ENCODE measurements around the gene TMEM45B.
"Not testable (repeated sequence)": the region's sequence is repeated elsewhere in the genome, so short reads cannot be mapped to it uniquely, and the experiment has no call there.

Gene TMEM45B

GRCh38 chr11:129852125-129852740 lies 36.6 kb downstream of the TMEM45B start:
- DNase-seq (ENCODE audit: low spot score), result no peak

DNA sequence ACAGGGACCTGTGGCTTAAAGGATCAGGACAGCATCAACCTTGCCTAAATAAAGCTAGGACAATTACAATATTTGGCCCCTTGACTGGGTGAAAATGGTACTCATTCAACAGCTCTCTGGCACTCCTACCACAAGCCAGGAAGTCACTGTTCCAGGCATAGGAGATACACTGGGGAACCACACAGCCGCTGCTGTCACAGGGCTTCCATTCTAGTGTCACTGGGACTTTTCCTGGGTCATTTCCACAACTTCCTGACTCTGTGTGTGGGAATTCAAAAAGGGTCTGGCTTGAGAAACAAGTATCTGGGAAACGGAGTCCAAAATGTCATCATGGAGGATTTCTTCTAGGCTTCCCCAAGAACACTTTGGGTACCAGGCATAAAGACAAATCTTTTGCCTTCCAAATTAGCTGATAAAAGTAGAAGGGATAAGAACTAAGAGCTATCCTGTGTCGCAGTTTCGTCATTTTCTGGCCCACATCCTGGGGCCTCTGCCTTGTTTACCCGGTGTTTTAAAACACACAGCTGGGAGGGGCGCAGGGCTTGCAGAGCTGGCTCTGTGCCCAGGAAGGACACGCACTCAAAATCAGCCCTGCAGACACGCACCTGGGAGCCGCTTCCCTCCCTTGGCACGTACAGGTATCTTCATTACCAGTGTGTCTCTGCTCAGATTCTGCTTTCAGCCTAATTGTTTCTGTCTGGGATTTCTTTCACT lies 38.0 kb downstream of the TMEM45B start:
- no peak for DNase-seq (ENCODE audit: low spot score)

DNA sequence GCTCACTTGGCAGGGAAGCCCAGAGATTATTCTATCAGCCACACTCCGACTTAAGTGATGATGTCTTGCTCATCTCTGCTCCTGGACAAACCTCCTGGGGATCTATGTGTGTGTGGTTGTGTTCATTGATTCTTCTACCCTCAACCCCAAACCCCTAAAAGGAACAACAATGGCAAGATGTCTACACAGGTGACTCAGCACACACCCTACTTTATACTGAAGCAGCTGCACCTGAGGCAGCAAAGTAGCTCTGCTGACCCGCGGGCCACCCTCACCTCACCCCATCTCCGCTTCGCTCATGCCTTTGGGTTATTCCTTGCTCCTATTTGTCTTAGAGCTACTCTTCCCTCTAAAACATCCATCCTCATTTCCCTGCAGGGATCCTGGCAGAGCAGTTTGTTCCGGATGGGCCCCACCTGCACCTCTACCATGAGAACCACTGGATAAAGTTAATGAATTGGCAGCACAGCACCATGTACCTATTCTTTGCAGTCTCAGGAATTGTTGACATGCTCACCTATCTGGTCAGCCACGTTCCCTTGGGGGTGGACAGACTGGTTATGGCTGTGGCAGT lies 38.7 kb downstream of the TMEM45B start:
- DNase-seq (ENCODE audit: low spot score), result no peak

DNA sequence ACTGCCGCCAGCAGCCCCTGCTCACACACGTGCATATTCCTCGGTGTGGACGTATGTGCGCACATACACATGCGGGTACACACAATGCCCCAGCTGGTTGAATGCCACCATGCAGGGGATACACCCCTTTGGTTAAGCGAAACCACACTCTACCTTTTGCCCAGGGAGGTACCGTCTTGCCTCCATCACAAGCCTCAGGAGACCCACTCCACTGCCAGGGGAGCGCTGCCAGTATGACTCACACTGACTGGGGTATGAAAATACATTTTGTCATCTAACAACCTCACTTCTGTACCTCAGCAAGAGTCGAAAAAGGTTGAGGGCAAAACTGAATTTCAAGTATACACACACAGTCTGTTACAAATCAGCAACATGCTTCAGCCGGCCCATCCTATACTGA lies 39.4 kb downstream of the TMEM45B start:
- DNase-seq (ENCODE audit: low spot score), result no peak

DNA sequence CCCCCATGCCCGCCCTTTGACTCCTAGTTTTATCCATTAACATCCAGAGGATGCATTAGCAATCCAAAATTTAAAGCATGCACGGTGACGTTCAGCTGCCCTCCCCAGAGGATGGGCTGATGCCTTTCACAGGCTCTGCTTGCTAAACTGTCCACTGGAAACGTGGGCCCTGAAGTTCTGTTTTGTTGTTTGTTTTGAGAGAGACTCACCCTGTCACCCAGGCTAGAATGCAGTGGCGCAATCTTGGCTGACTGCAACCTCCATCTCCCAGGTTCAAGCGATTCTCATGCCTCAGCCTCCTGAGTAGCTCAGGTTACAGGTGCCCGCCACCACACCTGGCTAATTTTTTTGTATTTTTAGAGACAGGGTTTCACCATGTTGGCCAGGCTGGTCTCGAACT lies 40.4 kb downstream of the TMEM45B start:
- no peak for DNase-seq (ENCODE audit: low spot score)

DNA sequence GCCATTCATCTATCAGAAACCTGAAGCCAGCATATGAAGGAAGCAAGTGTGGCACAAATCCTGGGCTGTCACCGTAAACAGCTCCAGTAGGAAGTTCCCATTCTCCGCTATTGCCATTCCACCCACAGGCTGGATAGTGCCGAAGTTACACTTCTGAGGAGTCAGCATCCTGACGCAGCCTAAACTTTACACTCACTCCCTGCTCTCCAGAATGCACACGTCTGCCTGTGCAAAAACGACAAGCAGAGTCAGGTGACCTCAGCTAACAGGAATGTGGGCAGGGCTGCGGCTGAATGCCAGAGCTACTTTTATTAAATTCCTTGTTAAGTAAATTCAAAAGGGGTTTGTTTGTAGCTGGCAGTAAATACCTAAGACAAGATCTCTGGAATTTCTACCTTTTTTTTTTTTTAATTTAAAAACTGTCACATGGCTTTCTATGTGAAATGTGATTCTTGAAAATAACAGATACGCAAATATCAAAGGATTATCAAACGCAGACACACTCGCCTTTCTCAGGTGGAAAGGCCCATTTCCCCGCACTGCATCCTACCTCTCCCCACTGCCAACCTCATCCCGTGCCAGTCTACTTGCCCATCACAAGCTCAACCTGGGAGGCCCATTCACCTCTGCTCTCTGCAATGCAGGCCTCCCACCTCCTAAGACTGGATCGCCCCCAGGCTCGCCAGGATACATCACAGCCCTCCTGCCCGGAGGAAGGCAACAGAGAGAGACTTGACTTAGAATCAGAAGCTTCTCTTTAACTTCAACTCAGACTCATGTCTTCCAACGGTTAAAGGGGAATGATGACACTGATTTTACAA lies 46.3 kb downstream of the TMEM45B start:
- peak; percentile 94 for DNase-seq (ENCODE audit: low spot score)

DNA sequence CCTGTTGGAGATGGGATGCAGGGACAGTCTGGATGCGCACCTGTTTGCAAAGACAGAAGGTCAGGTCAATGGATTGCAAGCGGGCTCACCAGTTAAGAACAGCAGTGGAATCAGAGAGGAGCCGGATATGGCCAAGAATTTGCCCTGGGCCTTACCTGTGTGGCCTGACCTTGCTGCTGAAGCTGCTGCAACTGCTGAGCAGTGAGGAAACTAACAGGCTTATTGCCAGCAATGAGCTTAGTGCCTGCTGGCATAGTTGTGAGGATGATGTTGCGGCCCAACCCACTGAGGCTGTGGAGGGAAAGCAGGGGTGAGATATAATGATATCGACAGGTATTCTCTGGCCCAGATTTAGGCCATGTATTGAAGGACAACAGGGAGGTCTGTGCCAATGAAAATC lies 49.2 kb downstream of the TMEM45B start:
- DNase-seq (ENCODE audit: low spot score), result no peak

DNA sequence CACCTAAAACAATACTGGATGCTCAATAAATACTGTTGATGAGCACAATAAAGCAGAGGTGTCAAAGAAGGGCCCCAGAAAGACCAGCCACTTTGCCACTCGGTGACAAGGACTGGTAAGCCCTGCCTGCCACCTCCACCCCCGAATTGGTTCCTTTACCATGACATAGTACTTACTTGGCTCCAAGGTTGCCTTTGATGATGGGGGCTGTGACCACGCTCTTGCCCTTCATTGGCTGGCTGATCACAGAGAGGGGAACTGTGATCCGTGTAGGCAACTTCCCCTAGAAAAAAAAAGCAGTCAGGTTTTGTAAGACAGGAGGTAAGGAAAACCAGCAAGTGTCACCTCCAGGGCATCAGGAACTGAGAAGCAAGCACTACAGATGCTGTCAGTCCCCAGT lies 50.1 kb downstream of the TMEM45B start:
- DNase-seq (ENCODE audit: low spot score), result no peak

- no peak for DNase-seq (ENCODE audit: low spot score)
Observed at GRCh38 chr11:129866311-129866710, 50.7 kb downstream of the TMEM45B start.

GRCh38 chr11:129868626-129869025 lies 53.0 kb downstream of the TMEM45B start:
- not testable (repeated sequence) for DNase-seq (ENCODE audit: low spot score)

- DNase-seq (ENCODE audit: low spot score), result no peak
Observed at GRCh38 chr11:129871914-129872313, 56.3 kb downstream of the TMEM45B start.

DNA sequence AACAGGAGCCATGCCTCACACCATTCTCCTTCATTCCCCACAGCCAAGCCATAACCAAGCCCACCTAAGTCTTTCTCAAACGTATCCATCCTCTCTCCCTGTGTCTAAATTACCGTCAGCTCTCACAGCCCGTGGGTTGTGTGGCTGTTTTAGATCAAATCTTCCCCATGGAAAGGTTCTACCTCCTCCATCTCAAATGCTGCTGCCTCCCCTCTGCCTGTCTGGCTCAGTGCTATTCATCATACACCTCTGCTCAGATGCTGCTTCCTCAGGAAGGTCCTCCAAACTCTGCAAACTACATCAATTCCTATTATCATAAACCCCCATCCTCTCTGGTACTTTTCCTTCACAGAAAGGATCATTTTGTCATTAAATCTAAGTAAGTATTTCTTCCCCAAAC lies 64.7 kb downstream of the TMEM45B start:
- DNase-seq (ENCODE audit: low spot score), result no peak

- peak; percentile 66 for DNase-seq (ENCODE audit: low spot score)
Observed at GRCh38 chr11:129881570-129882170, 66.0 kb downstream of the TMEM45B start.

DNA sequence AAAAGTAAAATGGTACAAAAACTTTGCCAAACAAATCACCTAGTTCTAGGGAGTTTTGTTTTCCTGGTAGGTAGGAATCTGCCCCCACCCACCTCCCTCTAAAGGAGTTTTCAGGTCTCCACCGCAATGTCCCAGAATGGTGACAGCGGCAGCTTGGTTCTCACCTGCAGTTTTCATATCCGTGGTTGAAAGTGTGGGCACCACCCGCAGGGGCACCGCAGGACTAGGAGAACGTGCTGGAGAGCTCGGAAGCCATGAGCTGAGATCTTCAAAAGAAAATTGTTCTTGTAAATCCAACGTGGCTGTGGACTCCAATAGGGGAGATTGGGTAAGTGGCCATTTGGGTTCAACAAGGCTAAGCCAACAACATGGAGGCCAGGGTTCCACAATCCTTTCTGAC lies 68.9 kb downstream of the TMEM45B start:
- no peak for DNase-seq (ENCODE audit: low spot score)

GRCh38 chr11:129885381-129885780 lies 69.7 kb downstream of the TMEM45B start:
- DNase-seq (ENCODE audit: low spot score), result no peak

- no peak for DNase-seq (ENCODE audit: low spot score)
Observed at GRCh38 chr11:129888451-129888850, 72.8 kb downstream of the TMEM45B start.

DNA sequence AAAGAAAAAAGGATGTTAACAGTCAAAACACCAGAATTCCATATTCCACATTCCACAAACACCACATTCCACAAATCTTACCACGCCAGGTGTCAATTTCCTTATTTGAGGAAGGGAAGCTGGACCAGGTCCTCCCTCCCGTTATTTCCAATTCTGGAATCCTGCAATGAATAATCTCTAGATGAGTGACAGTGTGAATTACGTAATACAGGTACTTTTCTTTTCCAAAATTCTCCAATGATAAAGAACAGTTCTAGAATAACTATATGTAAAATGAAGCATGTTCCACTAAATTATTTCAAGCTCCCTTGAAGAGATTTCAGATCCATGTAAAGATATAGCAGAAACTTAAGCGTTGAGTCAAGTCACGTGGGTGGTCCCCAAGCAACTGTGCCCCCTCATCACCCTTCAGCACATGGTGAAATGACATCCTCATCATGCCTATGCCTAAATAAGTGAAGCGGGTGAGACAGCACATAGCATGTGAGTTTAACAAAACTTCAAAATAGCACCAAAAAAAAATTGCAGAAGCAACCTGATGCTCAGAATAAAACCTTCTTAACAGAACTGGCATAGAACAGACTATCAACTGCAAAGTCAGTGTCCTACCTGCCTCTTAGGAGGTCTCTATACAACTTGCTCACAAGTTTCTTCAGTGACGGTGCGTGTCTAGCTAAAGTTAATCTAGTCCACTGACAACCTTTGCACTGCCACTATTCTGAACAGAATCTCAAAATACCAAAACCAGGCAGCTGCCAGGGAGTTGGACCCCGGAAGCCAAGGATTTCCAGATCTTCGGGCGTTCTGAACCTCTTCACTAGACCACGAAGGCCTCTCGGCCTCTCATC lies 78.9 kb downstream of the TMEM45B start:
- DNase-seq (ENCODE audit: low spot score), result peak; percentile 17

DNA sequence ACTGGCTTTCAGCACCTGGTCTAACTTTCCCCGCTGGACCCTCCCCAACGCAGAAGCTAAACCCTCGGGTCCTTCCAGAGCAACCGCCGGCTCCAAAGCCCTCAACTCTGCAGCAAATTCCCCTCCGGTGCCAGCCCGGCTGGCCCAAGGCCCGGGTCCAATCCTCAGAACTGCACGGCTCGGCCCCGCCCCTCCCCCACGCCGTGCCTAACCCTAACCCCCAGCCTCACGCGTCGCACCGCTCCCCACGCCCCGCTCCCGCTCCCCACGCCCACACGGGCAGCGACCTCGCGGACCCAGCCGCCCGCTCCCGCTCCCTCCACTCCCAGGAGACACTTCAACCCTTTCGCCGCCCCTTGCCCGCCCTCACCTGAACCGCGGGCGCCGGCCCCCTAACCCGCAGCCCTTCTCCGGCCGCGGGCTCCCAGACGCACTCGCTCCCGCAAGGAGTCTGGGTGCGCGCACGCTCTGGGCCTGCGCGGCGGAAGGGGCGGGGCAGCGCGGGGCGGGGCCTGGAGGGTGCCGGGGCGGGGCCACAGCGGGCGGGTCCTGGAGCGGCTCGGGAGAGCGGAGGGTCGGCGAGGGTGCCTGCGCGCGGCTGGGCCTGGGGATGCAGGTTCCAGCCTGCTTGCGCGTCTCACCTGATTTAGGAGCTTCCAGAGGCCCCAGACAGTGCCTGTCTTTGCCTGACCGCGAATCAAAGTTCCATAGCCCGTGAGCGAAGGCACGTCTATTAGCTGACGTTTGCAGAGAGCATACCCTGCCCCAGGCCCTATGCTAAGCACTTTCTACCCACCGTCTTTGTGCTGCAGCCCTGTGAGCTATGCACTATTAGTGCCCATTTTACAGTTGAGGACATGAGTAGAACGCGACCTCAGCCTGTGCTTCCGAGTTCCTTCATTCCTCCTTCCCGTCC lies 79.7 kb downstream of the TMEM45B start, which contains the start of gene NFRKB:
TSS of gene NFRKB (minus strand) at position 453 of the 916 bp plus-strand sequence. CDS start 2,729 bp downstream, outside the sequence.
- peak; percentile 98 for DNase-seq (ENCODE audit: low spot score)

GRCh38 chr11:129896062-129896461 lies 80.4 kb downstream of the TMEM45B start:
- no peak for DNase-seq (ENCODE audit: low spot score)

DNA sequence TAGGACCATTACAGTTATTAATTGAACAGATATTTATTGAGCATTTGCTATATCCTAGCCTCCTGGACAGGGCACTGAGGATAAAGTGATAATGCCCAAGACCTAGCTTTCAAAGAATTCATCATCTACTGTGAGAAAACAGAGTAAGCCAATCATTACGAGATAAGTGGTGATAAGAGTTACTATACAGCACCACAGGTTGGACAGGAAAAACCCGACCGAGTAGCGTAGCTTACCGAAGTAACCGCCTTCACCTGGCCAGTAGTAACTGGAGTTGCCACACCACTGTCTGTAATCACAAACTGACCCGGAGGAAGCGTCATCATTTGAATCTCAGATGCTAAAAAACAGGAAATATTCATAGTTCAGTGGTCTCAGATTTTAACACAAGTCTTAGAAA lies 89.8 kb downstream of the TMEM45B start:
- DNase-seq (ENCODE audit: low spot score), result no peak
